Heart left ventricle (tissue), 16 donors: ENCODE results near the gene KCNE4. TPM values are rescaled to one million over a fixed set of nuclear protein-coding genes. Genes with fewer than 3 reads are reported as not detected.

Experiments
- ATAC-seq, 4 donors: fragments of 200-7000 bp; cut with Tn5 transposase; one replicate each; pipeline ENCODE4 v1.9.1; 2020 to 2022; ENCODE audit warnings: moderate library complexity in 4 of 4, mild to moderate bottlenecking in 3 of 4, moderate number of reproducible peaks in 1 of 4
- DNase-seq, 5 donors: peaks; one replicate each; pipeline ENCODE4 v3.0.0-alpha.2; 2020
- H3K27ac ChIP-seq, 12 donors: fragments of 200-600 bp; sonication (generic) in 4 of 12; one replicate each; pipeline versions ENCODE4 v1.5.0 to v1.8.0; 2016 to 2022; ENCODE audit warnings: mild to moderate bottlenecking in 2 of 12
- H3K27me3 ChIP-seq, 9 donors: fragments of 200-600 bp; sonication (generic) in 2 of 9; one replicate each; pipeline versions ENCODE4 v1.5.1 to v1.8.0; 2016 to 2022; ENCODE audit warnings: mild to moderate bottlenecking in 3 of 9
- H3K36me3 ChIP-seq, 9 donors: fragments of 200-600 bp; sonication (generic) in 2 of 9; one replicate each; pipeline versions ENCODE4 v1.5.0 to v1.8.0; 2018 to 2022; ENCODE audit warnings: mild to moderate bottlenecking in 2 of 9
- H3K4me1 ChIP-seq, 12 donors: fragments of 200-600 bp; sonication (generic) in 4 of 12; one replicate each; pipeline versions ENCODE4 v1.5.0 to v1.8.0; 2016 to 2022; ENCODE audit warnings: mild to moderate bottlenecking in 3 of 12
- H3K4me3 ChIP-seq, 12 donors: fragments of 200-600 bp; sonication (generic) in 4 of 12; one replicate each; pipeline versions ENCODE4 v1.5.0 to v1.8.0; 2017 to 2022; ENCODE audit warnings: mild to moderate bottlenecking in 9 of 12, moderate library complexity in 4 of 12
- H3K9me3 ChIP-seq, 12 donors: fragments of 200-600 bp; sonication (generic) in 4 of 12; one replicate each; pipeline versions ENCODE4 v1.5.0 to v1.8.0; 2016 to 2022; ENCODE audit warnings: mild to moderate bottlenecking in 1 of 12
- POLR2A ChIP-seq, 2 donors: fragments of 450-650 bp; IDR thresholded peaks; one replicate each; pipeline ENCODE4 v1.6.1; 2017; ENCODE audit warnings: antibody characterized with exemption in 2 of 2, mild to moderate bottlenecking in 2 of 2, moderate library complexity in 2 of 2
- WGBS, 4 donors: extraction: QIAGEN DNeasy Blood & Tissue Kit in 2 of 4; methylation state at CpG; one replicate each; pipeline versions ENCODE4 v1.1.5 to v1.1.7; 2013 to 2018; 5-methylcytosine and 5-hydroxymethylcytosine counted together
- intact Hi-C, 10 donors: fragments of 100-400 bp; cut with DNase I; formaldehyde crosslinking; loops; one replicate each; pipeline versions ENCODE4 v1.11.1 to v1.14.2; 2022
- polyA plus RNA-seq, 2 donors: library from polyadenylated mRNA; stranded (reverse); fragments of 200-250 nt; gene quantifications; one replicate each; pipeline ENCODE4 v1.2.3, GENCODE V29; 2013
- total RNA-seq, 9 donors: library from RNA; depleted of rRNA in 2 of 9; stranded (reverse); fragments of >200 nt in 2 of 9; fragmentation: NEBNext Ultra II Directional in 3 of 9; extraction: Animal tissue kit (Norgen Biotek cat#: 25700) in 3 of 9; gene quantifications; one replicate each; pipeline versions ENCODE4 v1.1.0 to v1.2.4, GENCODE V29; 2016 to 2023
- TF ChIP-seq, protein P1 (sequence below), 12 donors: fragments of 200-600 bp; sonication (generic) in 4 of 12; IDR thresholded peaks; one replicate each; pipeline versions ENCODE4 v1.5.0 to v1.8.0; 2018 to 2022; ENCODE audit warnings: antibody characterized with exemption in 12 of 12, mild to moderate bottlenecking in 5 of 12
- donor health status: ischemic (EF 13 %, LVEDD 7.1; RV severe dilation, severe dysfunction).
- donor health status: healthy with polysubstance abuse.
- donor health status: DM: no; HTN: yes; CAD: no.
- donor health status: DM: no; HTN: no; CAD: no.
- donor health status: ischemic (EF 25% LVEDD 6.9; RV normal size, moderate dysfunction).
- donor health status: ischemic (EF 25% LVEDD 5.7; RV mildly dilated, moderate dysfunction).
- donor health status: healthy.
- donor health status: DM: yes; HTN: yes; CAD: no.
- donor health status: ischemic (EF 35%, LVEDD 5.7; RV mildly dilated, moderate dysfunction).
- donor health status: nonischemic (EF 11% LVEDD 7.7; RV severe dilation, severe dysfunction).
- donor health status: DM: yes; HTN: yes; CAD: no.
- donor health status: PGD.
- donor health status: ischemic (EF 29% LVEDD 5.4; RV normal size, mild dysfunction).
- donor health status: nonischemic (EF 23%, LVEDD 6.1; RV moderate dilation, normal function).

Gene KCNE4
- total and polyA plus RNA-seq, 11 donors = 0.69 to 3.7 (median 1.6) TPM

- Histone ChIP-seq H3K4me1 (no peaks in the 10 kb centered on the region), H3K36me3 (no peaks in the 10 kb centered on the region), H3K4me3 (no peak overlapping the region), H3K27ac (no peak overlapping the region), H3K27me3 (no peaks in the 10 kb centered on the region), H3K9me3 (no peaks in the 10 kb centered on the region)
- intact Hi-C loops = no loop called here
- 70 to 81% (median 72%) methylated on average over 2 of the region's 2 CpGs for WGBS, 4 donors
- DNase-seq = no peak
- ATAC-seq = no peak
- no peak for TF ChIP-seq POLR2A (IDR thresholded peaks at IDR 0.05)
- TF ChIP-seq, protein P1, sequence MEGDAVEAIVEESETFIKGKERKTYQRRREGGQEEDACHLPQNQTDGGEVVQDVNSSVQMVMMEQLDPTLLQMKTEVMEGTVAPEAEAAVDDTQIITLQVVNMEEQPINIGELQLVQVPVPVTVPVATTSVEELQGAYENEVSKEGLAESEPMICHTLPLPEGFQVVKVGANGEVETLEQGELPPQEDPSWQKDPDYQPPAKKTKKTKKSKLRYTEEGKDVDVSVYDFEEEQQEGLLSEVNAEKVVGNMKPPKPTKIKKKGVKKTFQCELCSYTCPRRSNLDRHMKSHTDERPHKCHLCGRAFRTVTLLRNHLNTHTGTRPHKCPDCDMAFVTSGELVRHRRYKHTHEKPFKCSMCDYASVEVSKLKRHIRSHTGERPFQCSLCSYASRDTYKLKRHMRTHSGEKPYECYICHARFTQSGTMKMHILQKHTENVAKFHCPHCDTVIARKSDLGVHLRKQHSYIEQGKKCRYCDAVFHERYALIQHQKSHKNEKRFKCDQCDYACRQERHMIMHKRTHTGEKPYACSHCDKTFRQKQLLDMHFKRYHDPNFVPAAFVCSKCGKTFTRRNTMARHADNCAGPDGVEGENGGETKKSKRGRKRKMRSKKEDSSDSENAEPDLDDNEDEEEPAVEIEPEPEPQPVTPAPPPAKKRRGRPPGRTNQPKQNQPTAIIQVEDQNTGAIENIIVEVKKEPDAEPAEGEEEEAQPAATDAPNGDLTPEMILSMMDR (IDR thresholded peaks at IDR 0.05) = no peak
Measured at GRCh38 chr2:223068071-223068470, 16.1 kb downstream of the KCNE4 start.

- Histone ChIP-seq H3K27ac (no peak overlapping the region), H3K9me3 (no peaks in the 10 kb centered on the region), H3K4me1 (no peaks in the 10 kb centered on the region), H3K4me3 (no peak overlapping the region), H3K36me3 (no peaks in the 10 kb centered on the region), H3K27me3 (no peaks in the 10 kb centered on the region)
- 88 to 95% (median 90%) methylated on average over 3 of the region's 3 CpGs for WGBS, 4 donors
- intact Hi-C loops = no loop called here
- ATAC-seq = no peak
- no peak for DNase-seq
- TF ChIP-seq, protein P1 (IDR thresholded peaks at IDR 0.05) = no peak
- TF ChIP-seq POLR2A (IDR thresholded peaks at IDR 0.05) = no peak
Measured at GRCh38 chr2:223069465-223069864, 17.5 kb downstream of the KCNE4 start.

DNA sequence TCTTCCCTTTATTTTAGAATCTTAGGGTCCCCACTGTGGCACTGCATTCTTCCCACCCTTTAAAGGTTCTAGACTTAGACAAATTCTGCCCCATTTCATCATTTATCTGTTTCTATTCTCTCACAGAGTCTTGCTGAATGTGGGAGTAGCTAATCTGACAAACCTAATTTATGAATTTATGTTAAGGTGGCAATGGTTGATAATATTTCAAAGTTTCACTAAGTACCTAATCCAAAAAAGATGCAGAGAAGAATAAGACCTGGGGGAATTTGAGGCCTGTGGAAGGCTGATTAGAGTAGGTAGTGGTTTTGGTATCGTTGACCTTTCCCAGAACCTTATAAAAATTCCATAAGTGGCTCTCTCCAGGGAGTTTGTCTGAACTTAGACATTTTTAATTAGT lies 18.0 kb downstream of the KCNE4 start:
- ATAC-seq (no peak), DNase-seq (no peak)
- 85 to 100% (median 91%) methylated on average over 1 of the region's 1 CpG for WGBS, 4 donors
- Histone ChIP-seq H3K9me3 (no peaks in the 10 kb centered on the region), H3K4me3 (no peak overlapping the region), H3K27ac (no peak overlapping the region), H3K36me3 (no peaks in the 10 kb centered on the region), H3K4me1 (no peaks in the 10 kb centered on the region), H3K27me3 (no peaks in the 10 kb centered on the region)
- intact Hi-C loops = no loop called here
- no peak for TF ChIP-seq POLR2A (IDR thresholded peaks at IDR 0.05)
- TF ChIP-seq, protein P1 (IDR thresholded peaks at IDR 0.05) = no peak

- Histone ChIP-seq H3K4me1 (no peaks in the 10 kb centered on the region), H3K27me3 (no peaks in the 10 kb centered on the region), H3K4me3 (no peak overlapping the region), H3K27ac (no peak overlapping the region), H3K9me3 (no peaks in the 10 kb centered on the region), H3K36me3 (no peaks in the 10 kb centered on the region)
- ATAC-seq = no peak
- TF ChIP-seq POLR2A (IDR thresholded peaks at IDR 0.05) = no peak
- TF ChIP-seq, protein P1 (IDR thresholded peaks at IDR 0.05) = no peak
- DNase-seq = no peak
- intact Hi-C loops = no loop called here
- 81 to 87% (median 84%) methylated on average over 4 of the region's 4 CpGs for WGBS, 4 donors
Measured at GRCh38 chr2:223071139-223071538, 19.1 kb downstream of the KCNE4 start.
